Activated naive CD4-positive, alpha-beta T cell treated with anti-CD3 and anti-CD28 coated beads, Interleukin-2, amount 10 ng/mL, durations not matched to agents 7 days and 5 days (primary cell): ENCODE measurements around the gene TYK2.

Experiments used
- CTCF ChIA-PET: fragments of 350-600 bp; sonication (Branson Sonifier 250); formaldehyde crosslinking; loops from one replicate; lab custom pipeline; 2021; ENCODE audit warnings: antibody characterized with exemption; lab: Charles Lee
- DNase-seq: peaks from one replicate; pipeline ENCODE4 v3.0.0-alpha.2; 2020
- H3K27ac Mint-ChIP-seq: one replicate; pipeline ENCODE4 v1.8.0; 2021; ENCODE audit warnings: mild to moderate bottlenecking, moderate library complexity, mixed read lengths
- H3K27me3 Mint-ChIP-seq: one replicate; pipeline ENCODE4 v1.8.0; 2021; ENCODE audit warnings: mild to moderate bottlenecking, mixed read lengths
- H3K36me3 Mint-ChIP-seq: one replicate; pipeline ENCODE4 v1.8.0; 2021; ENCODE audit warnings: mixed read lengths
- H3K4me1 Mint-ChIP-seq: one replicate; pipeline ENCODE4 v1.8.0; 2021; ENCODE audit warnings: mixed read lengths
- H3K4me3 Mint-ChIP-seq: one replicate; pipeline ENCODE4 v1.8.0; 2021; ENCODE audit warnings: mild to moderate bottlenecking, moderate library complexity, mixed read lengths
- H3K9me3 Mint-ChIP-seq: one replicate; pipeline ENCODE4 v1.8.0; 2021; ENCODE audit warnings: mixed read lengths

Gene TYK2

DNA sequence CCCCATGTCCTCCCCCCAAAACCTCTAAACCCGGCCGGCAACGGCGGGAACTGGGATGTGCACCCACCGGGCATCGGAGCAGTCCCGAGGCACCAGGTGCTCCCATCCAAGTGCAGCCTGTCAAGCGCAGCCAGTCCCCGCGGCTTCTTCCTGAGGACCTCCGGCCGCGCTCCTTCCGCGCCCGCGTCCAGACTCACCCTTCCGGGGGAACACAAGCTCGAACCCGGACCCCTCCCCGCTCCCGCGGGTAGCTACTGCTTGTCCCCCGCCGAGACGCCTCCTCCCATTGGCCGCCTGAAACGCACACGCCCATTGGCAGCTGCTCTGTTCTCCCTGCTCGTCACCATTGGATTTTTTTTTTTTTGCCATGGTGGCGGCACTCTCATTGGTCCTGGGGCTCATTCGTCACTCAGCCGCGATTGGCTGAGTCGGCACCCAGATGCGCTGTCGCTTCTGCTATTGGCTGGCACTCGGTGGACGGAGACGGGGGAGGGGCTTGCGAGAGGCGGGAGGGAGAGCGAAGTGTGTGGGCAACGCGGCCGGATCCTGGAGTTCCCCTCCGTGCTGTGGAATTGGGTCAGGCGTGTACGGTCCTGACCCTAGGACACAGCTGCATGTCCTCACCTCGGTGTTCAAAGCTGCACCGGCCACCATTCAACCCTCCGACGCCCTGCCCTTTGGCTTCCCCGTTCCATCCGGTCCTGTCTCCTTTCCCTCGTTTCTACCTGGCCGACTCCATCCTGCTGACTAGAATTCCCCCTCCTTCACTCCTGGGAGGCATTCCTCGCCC lies at the start of gene TYK2:
Gene TYK2, minus strand, starts transcription at position 260 of the 790 bp plus-strand sequence. CDS start 2,166 bp downstream, outside the sequence.
- no peaks in the 10 kb centered on the region for H3K9me3 Mint-ChIP-seq
- peaks cover 16% of the 10 kb centered on the region for H3K27me3 Mint-ChIP-seq
- CTCF ChIA-PET, result interaction anchor here (0.6 to 3.9 kb wide), 8 partner anchors 8 to 121 kb away, joined by 3 to 21 read pairs (median 5); partner anchors contain the start of genes ICAM1 and ICAM4
- DNase-seq, result peak; percentile 98
- peak within 1 kb of the TSS; percentile 84 for H3K4me3 Mint-ChIP-seq
- peaks cover 29% of the 10 kb centered on the region for H3K4me1 Mint-ChIP-seq
- peaks cover 17% of the 10 kb centered on the region for H3K36me3 Mint-ChIP-seq
- peak within 1 kb of the TSS; percentile 90 for H3K27ac Mint-ChIP-seq

DNA sequence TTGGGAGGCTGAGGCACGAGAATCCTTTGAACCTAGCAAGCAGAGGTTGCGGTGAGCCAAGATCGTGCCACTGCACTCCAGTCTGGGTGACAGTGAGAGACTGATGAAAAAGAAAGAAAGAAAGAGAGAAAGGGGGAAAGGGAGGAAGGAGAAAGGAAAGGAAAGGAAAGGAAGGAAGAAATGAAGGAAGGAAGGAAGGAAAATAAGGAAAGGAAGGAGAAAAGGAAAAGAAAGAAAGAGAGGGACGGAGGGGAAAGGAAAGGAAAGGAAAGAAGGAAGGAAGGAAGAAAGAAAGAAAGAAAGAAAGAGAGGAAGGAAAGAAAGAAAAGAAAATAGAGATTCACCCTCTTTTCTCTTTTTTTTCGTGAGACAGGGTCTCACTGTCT lies 48.6 kb upstream of the TYK2 start:
- CTCF ChIA-PET, result interaction anchor here (0.9 to 16.2 kb wide), 5 partner anchors 8 to 55 kb away, joined by 3 to 382 read pairs (median 6); partner anchors contain the start of gene CDC37
- no peak for DNase-seq
- peak overlapping the region; percentile 84 for H3K27ac Mint-ChIP-seq
- peaks cover 85% of the 10 kb centered on the region for H3K4me1 Mint-ChIP-seq
- no peaks in the 10 kb centered on the region for H3K9me3 Mint-ChIP-seq
- H3K36me3 Mint-ChIP-seq, result peaks cover 34% of the 10 kb centered on the region
- H3K27me3 Mint-ChIP-seq, result peaks cover 88% of the 10 kb centered on the region
- H3K4me3 Mint-ChIP-seq, result no peak overlapping the region

DNA sequence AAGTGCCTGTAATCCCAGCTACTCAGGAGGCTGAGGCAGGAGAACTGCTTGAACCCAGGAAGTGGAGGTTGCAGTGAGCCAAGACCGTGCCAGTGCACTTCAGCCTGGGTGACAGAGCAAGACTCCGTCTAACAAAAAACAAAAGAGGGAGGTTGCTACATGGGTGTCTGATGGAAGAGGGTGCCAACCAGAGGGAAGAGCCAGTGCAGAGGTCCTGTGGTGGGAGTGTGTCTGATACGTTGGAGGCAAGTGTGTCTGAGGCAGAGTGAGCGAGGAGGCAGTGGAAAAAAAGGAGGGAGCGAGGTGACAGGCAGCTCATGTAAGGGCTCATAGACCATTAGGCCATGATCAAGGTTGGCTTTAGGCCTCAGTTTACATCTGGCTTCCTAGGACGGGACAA lies 46.8 kb upstream of the TYK2 start:
- DNase-seq, result no peak
- H3K27ac Mint-ChIP-seq, result peak overlapping the region; percentile 84
- H3K9me3 Mint-ChIP-seq, result no peaks in the 10 kb centered on the region
- peaks cover 34% of the 10 kb centered on the region for H3K36me3 Mint-ChIP-seq
- peaks cover 89% of the 10 kb centered on the region for H3K27me3 Mint-ChIP-seq
- peaks cover 89% of the 10 kb centered on the region for H3K4me1 Mint-ChIP-seq
- CTCF ChIA-PET, result interaction anchor here (0.8 to 16.2 kb wide), 6 partner anchors 9 to 158 kb away, joined by 3 to 382 read pairs (median 16); partner anchors contain the start of gene CDC37
- no peak overlapping the region for H3K4me3 Mint-ChIP-seq

DNA sequence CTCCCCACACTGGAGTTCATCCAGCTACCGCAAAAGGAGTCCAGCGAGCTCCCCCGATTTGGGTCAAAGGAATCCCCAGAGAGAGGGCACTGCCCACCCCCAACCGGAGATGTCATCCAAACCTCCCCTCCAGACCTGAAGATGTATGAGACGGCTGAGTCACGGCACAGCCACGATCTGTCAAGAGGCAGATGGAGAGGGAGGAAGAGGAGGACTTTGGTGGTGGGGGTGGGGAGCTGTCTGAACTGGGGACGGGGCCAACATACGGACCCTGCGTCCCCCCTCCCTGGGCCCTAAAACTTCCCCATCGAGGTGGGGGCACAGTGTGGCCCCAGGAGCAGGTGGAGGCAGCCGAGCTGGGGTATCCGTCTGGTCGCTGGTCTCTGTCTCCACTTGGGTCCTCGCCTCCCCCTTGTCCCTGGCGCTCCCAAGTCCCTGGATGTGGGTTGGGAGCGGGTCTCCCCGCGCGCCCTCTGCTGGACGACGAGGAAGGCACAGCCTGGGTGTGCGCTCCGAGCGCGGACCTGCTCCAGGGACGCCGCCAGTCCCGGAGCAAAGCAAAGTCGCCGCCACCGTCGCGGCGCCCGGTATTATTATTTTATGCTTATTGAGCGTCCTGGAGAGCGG lies 43.8 kb upstream of the TYK2 start:
- DNase-seq, result peak; percentile 81
- H3K36me3 Mint-ChIP-seq, result peaks cover 21% of the 10 kb centered on the region
- peaks cover 89% of the 10 kb centered on the region for H3K27me3 Mint-ChIP-seq
- H3K9me3 Mint-ChIP-seq, result no peaks in the 10 kb centered on the region
- peak overlapping the region; percentile 73 for H3K27ac Mint-ChIP-seq
- H3K4me1 Mint-ChIP-seq, result peaks cover 88% of the 10 kb centered on the region
- CTCF ChIA-PET, result interaction anchor here (0.6 to 16.2 kb wide), 6 partner anchors 11 to 174 kb away, joined by 3 to 382 read pairs (median 12); partner anchors contain the start of gene CDC37
- peak overlapping the region; percentile 71 for H3K4me3 Mint-ChIP-seq

DNA sequence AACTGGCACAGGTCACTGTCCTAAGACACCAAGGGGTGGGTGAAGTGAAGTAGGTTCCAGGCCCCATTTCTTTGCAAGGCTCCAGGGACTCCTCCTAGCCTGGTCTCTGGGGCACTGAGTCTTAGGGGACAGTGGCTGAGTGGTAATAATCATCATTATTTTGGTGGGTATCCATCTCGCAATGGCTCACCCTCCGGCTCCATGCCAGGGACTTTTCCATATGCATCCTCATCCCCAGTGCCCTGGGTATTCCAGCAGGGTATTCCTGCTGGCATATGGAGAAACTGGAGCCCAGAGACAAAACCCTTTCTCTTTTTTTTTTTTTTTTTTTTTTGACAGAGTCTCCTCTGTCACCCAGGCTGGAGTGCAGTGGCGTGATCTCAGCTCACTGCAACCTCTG lies 42.5 kb upstream of the TYK2 start:
- Mint-ChIP-seq H3K9me3 (no peaks in the 10 kb centered on the region), H3K36me3 (peaks cover 15% of the 10 kb centered on the region), H3K27me3 (peaks cover 89% of the 10 kb centered on the region), H3K4me1 (peaks cover 85% of the 10 kb centered on the region), H3K4me3 (peak overlapping the region; percentile 77), H3K27ac (no peak overlapping the region)
- no peak for DNase-seq
- CTCF ChIA-PET, result interaction anchor here (1.2 to 16.2 kb wide), 5 partner anchors 10 to 56 kb away, joined by 3 to 382 read pairs (median 21); partner anchors contain the start of gene CDC37

DNA sequence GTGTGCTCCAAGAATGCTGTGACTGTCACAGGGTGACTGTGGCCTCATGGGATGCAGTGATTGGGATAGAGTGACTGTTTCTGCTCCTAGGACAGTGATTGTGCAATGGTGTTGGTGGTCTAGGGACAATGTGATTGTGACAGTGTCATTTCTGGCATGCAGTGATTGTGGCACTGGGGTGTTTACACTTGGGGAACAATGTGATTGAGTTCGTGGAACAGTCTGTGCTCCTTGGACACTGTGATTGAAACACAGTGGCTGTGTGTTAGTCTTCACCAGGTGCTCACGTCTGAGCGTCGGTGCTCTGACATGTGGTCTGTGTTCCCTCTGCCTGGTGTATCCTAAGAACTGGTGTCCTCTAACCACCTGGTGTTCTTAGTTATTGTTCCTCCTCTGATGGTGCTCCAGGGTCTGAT lies 41.7 kb upstream of the TYK2 start:
- CTCF ChIA-PET, result interaction anchor here (1.0 to 16.2 kb wide), 8 partner anchors 8 to 152 kb away, joined by 3 to 382 read pairs (median 6); partner anchors contain the start of genes CDC37, ICAM1 and ICAM4
- Mint-ChIP-seq H3K27ac (peak overlapping the region; percentile 31), H3K27me3 (peaks cover 94% of the 10 kb centered on the region), H3K9me3 (no peaks in the 10 kb centered on the region), H3K36me3 (peaks cover 12% of the 10 kb centered on the region), H3K4me1 (peaks cover 81% of the 10 kb centered on the region), H3K4me3 (peak overlapping the region; percentile 77)
- DNase-seq, result no peak

DNA sequence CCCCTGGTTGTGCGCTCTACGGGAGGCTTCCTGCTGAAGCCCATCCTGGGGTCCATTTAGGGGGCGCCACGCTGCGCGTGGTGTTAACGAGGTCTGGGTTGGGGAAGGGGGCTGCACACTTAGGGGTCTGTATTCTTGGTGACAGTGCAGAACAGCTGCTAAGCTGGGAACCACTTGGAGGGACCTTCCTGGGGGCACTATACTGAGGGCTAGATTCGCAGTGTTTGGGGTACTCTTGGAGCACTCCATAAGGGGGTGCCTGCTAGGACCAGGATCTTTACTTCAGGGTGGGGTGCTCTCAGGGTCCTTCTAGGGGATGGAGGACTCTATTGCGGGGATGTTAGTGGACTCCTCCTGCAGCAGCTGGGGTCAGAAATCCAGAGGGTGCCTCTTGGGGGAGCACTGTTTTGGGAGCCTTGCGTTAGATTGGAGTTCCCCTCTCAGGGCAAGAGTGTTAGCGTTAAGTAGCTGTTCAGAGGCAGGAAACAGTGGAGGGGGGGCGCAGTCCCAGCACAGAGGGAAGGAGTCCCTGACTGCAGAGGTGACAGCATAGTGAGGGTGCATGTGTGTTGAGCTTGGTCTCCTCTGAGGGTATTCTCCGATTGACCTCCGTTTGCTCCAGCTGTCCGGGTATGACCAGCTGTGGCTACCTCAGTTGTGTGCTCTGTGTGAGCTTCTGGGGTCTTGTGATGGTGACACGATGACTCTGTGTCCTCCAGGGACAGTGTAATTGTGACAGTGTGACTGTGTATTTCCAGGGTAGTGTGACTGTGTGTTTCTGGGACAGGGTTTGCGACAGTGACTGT lies 41.1 kb upstream of the TYK2 start:
- CTCF ChIA-PET, result interaction anchor here (1.0 to 16.2 kb wide), 8 partner anchors 8 to 151 kb away, joined by 3 to 382 read pairs (median 6); partner anchors contain the start of genes CDC37, ICAM1 and ICAM4
- DNase-seq, result peak; percentile 67
- Mint-ChIP-seq H3K4me3 (peak overlapping the region; percentile 77), H3K27me3 (peaks cover 94% of the 10 kb centered on the region), H3K27ac (peak overlapping the region; percentile 13), H3K36me3 (peaks cover 15% of the 10 kb centered on the region), H3K9me3 (no peaks in the 10 kb centered on the region), H3K4me1 (peaks cover 81% of the 10 kb centered on the region)

DNA sequence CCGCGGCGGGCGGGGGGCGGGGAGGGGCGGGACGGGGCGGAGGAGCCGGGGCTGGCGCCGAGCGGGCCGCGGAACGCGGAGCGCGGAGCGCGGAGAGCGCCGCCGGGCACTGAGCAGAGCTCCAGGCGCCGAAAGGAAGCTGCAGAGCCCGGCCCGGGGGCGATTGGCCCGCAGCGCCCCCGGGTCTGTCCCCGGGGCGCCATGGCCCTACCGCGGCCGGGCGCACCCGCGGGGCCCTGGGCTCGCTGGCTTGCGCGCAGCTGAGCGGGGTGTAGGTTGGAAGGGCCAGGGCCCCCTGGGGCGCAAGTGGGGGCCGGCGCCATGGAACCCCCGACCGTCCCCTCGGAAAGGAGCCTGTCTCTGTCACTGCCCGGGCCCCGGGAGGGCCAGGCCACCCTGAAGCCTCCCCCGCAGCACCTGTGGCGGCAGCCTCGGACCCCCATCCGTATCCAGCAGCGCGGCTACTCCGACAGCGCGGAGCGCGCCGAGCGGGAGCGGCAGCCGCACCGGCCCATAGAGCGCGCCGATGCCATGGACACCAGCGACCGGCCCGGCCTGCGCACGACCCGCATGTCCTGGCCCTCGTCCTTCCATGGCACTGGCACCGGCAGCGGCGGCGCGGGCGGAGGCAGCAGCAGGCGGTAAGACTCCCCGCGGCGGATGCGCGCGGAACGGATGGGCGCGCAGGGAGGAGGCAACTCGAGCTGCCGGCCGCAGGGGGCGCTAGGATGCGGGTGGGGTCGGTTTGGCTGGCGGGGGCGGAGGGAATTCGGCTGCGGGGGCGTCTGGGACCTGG lies 40.3 kb upstream of the TYK2 start, which contains the start of gene PDE4A:
Gene PDE4A, plus strand, starts transcription at position 95 of the 796 bp plus-strand sequence. Its CDS starts 227 bp downstream, at position 322.
- H3K27me3 Mint-ChIP-seq, result peaks cover 95% of the 10 kb centered on the region
- peak within 1 kb of the TSS; percentile 78 for H3K4me3 Mint-ChIP-seq
- H3K4me1 Mint-ChIP-seq, result peaks cover 82% of the 10 kb centered on the region
- CTCF ChIA-PET, result interaction anchor here (0.7 to 16.2 kb wide), 10 partner anchors 9 to 150 kb away, joined by 3 to 382 read pairs (median 6); partner anchors contain the start of genes CDC37, ICAM1, ICAM4 and ICAM5
- DNase-seq, result peak; percentile 86
- H3K27ac Mint-ChIP-seq, result peak within 1 kb of the TSS; percentile 91
- peaks cover 16% of the 10 kb centered on the region for H3K36me3 Mint-ChIP-seq
- no peaks in the 10 kb centered on the region for H3K9me3 Mint-ChIP-seq

DNA sequence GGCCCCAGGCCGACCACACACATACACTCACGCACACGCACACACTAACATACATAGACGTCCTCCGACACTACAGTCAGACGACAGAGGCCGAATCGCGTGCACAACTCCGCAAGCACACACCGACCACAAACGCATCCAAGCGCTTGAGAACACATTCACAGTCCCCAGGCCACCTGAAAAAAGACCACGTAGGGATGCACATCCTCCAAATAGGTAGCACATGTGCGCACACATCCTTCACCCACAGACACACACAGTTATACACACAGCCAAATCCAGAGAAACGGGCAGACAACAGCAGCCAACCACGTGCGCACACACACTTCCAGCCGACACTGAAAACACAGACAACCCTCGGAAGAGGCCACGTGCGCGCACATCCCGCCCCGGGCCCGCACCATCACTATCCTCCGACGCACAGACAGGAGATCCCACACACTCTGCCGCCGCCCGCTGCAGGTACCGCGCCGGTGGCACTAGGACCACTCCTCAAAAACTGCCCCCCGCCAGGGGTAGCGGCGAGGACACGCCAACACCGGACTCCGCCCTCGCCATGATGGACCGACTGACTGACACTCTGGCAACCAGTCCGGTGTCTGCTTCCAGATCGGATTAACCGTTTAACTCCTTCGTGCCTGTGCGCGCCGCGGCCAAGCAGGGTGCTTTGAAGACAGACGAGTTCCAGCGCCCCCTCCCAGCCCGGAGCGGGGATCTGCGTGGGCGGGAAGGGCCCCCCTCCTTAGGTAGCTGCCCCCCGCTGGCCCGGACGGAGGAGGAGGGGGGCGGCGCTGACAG lies 39.5 kb upstream of the TYK2 start:
- Mint-ChIP-seq H3K4me1 (peaks cover 80% of the 10 kb centered on the region), H3K27ac (peak overlapping the region; percentile 91), H3K4me3 (peak overlapping the region; percentile 78), H3K36me3 (peaks cover 13% of the 10 kb centered on the region), H3K9me3 (no peaks in the 10 kb centered on the region), H3K27me3 (peaks cover 88% of the 10 kb centered on the region)
- peak; percentile 75 for DNase-seq
- CTCF ChIA-PET, result interaction anchor here (0.7 to 16.2 kb wide), 8 partner anchors 8 to 131 kb away, joined by 3 to 382 read pairs (median 24); partner anchors contain the start of genes CDC37 and ICAM5

DNA sequence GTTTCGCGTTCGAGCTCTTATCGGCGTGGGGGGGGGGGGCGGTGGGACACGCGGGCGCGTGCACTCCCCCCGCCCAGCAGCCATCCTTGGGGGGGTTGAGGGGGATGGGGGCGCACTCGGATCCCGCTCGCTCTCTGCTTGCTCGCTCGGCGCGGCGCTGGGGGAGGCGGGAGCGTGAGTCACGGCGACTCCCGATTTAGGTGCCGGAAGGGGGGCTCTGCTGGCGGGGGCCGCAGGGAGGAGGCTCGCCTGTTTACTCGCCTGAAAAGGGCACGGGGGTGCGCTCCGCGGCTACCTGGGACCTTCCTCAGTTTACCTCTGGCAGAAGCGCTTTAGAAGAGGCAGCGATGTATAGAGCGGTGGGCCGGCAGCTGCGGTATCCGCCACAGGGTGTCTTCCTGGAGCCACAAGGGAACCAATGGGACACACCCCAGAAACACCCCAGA lies 38.9 kb upstream of the TYK2 start:
- peak overlapping the region; percentile 91 for H3K27ac Mint-ChIP-seq
- H3K27me3 Mint-ChIP-seq, result peaks cover 82% of the 10 kb centered on the region
- peak overlapping the region; percentile 78 for H3K4me3 Mint-ChIP-seq
- no peaks in the 10 kb centered on the region for H3K9me3 Mint-ChIP-seq
- peak; percentile 72 for DNase-seq
- CTCF ChIA-PET, result interaction anchor here (1.0 to 16.2 kb wide), 4 partner anchors 10 to 58 kb away, joined by 3 to 382 read pairs (median 41); partner anchors contain the start of gene CDC37
- H3K36me3 Mint-ChIP-seq, result peaks cover 13% of the 10 kb centered on the region
- peaks cover 77% of the 10 kb centered on the region for H3K4me1 Mint-ChIP-seq

DNA sequence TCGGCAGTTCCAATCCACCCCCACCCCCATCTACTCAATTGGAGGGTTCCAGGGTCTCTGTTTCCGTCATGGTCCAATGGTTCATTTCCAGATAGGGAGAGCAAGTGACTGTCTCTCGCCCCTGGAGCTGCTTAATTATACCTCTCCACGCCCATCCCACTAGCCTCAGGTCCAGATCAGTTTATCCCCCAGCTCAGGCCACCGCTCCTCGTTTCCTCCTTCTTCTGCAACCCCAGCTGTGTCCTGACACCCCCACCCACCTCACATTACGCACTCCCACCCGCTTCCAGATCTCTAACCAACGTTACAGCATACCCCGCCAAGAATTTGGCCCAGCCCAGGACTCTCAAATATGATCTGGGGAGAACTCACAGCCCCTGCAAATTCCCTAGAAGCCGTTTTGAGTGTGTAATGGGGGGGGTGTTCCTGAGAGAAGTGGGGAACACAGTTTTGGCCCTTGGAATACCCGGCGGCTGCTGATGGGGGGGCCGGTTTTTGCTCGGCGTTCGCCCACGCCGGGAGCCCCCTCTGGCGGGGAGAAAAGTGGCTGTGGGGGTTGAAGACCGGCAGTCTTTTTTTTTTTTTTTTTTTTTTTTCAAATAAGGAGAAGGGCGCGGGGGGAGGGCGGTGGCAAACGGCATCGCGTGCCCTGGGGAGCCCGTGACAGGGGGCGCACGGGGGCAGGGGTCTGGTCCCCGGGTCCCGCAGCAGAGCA lies 38.3 kb upstream of the TYK2 start:
- Mint-ChIP-seq H3K27me3 (peaks cover 76% of the 10 kb centered on the region), H3K4me3 (peak overlapping the region; percentile 65), H3K9me3 (no peaks in the 10 kb centered on the region), H3K36me3 (peaks cover 12% of the 10 kb centered on the region), H3K4me1 (peaks cover 75% of the 10 kb centered on the region), H3K27ac (peak overlapping the region; percentile 66)
- CTCF ChIA-PET, result interaction anchor here (0.8 to 16.2 kb wide), 10 partner anchors 10 to 160 kb away, joined by 3 to 382 read pairs (median 7); partner anchors contain the start of genes CDC37 and S1PR5
- peak; percentile 57 for DNase-seq
